AG09309 (cell line): ENCODE results near the gene ANK2.

Experiments used
- DNase-seq: peaks from one replicate; pipeline ENCODE4 v3.0.0-alpha.2; 2010; ENCODE audit warnings: low read depth
- H3K4me3 ChIP-seq: 2 replicates; pipeline ENCODE4 v1.5.1; 2011; ENCODE audit warnings: mild to moderate bottlenecking, low read depth, low read length, moderate library complexity; ENCODE audit not compliant: control insufficient read depth
- TF ChIP-seq, protein P1 (sequence below): IDR thresholded peaks from 2 replicates; pipeline ENCODE4 v1.5.1; 2011; ENCODE audit warnings: mild to moderate bottlenecking, low read depth, low read length, inconsistent platforms; ENCODE audit not compliant: insufficient read depth, control insufficient read depth; ENCODE audit errors: missing control alignments

The ANK2 gene

DNA sequence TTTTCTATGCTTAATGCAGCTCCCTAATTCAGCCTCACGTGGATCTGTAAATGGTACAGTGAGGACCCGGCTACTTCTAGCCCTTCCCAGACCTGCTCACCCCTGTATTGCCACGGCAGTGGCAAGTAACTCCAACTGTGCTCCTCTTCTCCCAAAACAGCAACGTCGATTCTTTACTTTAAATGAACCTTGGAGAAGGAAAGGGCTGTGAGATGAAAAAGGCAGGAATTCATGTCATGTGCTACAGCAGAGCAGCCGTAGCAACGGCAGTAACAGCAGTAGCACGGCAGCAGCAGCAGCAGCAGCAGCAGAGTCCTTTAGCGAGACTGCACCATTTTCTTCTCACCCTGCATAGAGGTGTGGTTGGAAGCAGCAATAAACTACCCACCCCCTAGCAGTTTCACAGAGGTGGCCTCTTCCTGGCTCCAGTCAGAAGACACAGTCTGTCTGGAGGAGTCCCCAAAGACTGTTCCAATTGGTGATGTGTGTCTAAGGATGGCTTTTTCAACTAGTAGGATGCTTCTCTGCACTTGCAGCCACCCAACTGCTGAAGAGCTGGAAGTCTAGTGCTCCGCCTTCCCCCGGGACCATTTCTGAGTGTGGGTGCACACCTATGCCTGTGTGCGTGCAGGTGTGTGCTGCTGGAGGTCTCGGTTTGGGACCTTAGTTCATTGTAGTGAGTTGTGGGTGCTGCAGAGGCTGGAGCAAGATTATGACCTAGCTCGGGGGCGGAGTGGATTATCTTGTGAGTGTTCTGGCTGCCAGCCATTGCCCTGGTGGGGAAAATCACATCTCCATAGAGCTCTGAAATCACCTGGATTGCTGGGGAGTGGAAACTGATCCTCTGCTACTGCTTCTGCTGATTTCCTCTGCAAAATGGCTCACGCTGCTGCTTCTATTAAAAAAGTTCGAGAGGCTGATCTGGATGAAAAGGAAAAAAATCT lies 67.2 kb downstream of the ANK2 start:
- no peak overlapping the region for H3K4me3 ChIP-seq
- no peak for DNase-seq
- TF ChIP-seq, protein P1, sequence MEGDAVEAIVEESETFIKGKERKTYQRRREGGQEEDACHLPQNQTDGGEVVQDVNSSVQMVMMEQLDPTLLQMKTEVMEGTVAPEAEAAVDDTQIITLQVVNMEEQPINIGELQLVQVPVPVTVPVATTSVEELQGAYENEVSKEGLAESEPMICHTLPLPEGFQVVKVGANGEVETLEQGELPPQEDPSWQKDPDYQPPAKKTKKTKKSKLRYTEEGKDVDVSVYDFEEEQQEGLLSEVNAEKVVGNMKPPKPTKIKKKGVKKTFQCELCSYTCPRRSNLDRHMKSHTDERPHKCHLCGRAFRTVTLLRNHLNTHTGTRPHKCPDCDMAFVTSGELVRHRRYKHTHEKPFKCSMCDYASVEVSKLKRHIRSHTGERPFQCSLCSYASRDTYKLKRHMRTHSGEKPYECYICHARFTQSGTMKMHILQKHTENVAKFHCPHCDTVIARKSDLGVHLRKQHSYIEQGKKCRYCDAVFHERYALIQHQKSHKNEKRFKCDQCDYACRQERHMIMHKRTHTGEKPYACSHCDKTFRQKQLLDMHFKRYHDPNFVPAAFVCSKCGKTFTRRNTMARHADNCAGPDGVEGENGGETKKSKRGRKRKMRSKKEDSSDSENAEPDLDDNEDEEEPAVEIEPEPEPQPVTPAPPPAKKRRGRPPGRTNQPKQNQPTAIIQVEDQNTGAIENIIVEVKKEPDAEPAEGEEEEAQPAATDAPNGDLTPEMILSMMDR = no peak

DNA sequence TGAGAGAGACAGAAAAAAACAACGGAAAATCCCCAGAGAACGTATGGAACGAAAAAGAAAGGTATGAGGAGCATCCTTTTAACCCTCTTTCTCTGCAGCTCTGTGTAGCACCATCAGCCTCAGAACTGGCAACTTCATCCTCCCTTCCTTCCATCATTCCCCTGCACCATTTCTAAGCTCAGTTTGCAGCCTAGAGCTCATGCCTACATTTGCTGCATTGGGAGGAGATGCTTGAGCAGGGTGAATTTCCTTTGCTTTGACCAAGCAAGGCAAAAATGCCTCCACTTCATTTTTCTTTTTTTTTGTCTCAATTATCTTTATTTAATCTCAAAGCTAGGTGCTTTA lies 67.9 kb downstream of the ANK2 start:
- no peak overlapping the region for H3K4me3 ChIP-seq
- no peak for DNase-seq
- TF ChIP-seq, protein P1 = no peak

DNA sequence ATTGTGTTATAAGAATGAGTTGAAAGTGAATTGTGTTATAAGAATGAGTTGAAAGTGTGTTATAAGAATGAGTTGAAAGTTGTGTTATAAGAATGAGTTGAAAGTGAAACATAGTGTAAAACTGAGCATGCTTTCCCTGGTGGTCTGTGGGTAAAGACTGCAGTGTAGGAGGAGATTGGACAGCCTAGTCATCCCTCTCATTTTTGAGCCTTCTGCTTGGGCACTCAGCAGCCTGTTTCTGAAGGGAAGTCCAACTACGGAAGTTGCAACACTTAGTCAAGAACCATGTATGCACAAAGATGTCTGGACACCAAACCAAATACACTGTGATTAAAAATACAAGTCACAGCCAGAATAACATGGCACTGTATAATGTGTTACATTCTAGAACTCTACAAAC lies 72.6 kb downstream of the ANK2 start:
- no peak for DNase-seq
- TF ChIP-seq, protein P1 = no peak
- no peak overlapping the region for H3K4me3 ChIP-seq

DNA sequence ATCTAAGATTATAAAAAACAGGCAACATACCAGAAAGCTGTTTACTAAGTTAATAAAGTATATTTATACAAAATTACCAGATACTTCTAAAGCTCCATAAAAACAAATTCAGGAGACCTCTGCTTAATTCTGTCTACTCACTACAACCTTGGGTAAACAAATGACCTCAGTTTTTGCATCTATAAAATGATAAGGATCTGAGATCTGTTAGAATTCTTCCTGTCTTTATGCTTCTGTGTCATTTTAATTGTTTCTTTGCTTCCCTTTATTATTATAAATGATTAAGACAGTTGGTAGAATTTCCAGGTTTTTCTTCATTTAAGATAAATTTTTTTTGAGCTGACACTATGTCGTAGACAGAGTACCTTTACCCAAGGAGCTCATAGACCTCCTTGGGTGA lies 76.0 kb downstream of the ANK2 start:
- H3K4me3 ChIP-seq = no peak overlapping the region
- no peak for DNase-seq
- TF ChIP-seq, protein P1 = no peak

DNA sequence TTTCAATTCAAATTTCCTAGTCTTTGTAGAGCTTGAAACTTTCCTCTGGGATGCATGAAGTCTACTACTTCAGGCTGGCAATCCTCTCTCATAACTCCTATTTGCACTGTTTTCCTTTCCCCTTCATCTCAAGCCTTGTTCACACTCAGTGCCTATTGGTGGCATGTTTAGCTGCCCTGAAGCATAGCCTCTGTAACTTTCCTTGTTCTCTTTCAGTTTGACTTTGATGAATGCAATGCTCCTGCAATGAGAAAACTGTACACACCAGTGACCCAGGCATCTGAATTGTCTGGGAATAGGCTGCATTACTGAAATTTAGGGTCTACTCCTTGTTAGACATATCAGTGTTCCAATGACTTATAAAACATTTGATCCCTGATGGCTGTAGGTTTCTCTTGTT lies 81.7 kb downstream of the ANK2 start:
- DNase-seq = no peak

DNA sequence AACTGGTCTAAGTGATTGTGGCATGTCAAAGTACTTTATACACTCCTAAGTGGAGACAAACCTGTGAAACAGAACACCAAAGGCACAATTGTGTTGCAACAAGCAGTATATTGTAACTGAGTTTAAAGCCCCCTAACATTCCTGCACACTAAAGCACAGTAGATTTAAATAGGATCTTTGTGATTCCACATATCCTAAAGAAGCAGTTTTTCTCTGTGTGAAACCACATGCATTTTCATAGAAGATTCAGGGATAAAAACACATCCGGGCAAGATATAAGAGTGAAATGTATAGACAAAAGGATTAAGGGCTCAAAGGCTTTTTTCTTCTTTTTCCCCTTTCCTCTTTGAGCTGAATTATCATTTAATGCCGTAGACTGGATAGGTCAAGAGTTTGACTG lies 82.2 kb downstream of the ANK2 start:
- no peak overlapping the region for H3K4me3 ChIP-seq
- DNase-seq = no peak
- TF ChIP-seq, protein P1 = no peak

More for the DNA sequence above, 81.7 kb downstream of the ANK2 start:
- no peak overlapping the region for H3K4me3 ChIP-seq
- TF ChIP-seq, protein P1 = no peak
